SK-N-SH (cell line): ENCODE results near the gene ARID1A.

Experiments used
- CTCF ChIP-seq: fragments of 200-600 bp; sonication (generic); IDR thresholded peaks from 2 replicates; pipeline ENCODE4 v1.6.1; 2017; ENCODE audit warnings: antibody characterized with exemption, mild to moderate bottlenecking, moderate library complexity
- EP300 ChIP-seq, 2 experiments: IDR thresholded peaks; 2 replicates each; pipeline versions ENCODE4 v1.4.0 to v1.6.1; 2012; ENCODE audit warnings: borderline replicate concordance in 1 of 2, low read depth in 1 of 2, low read length in 1 of 2
- FOSL2 ChIP-seq: IDR thresholded peaks from 2 replicates; pipeline ENCODE4 v1.4.0; 2012; ENCODE audit warnings: low read depth, mild to moderate bottlenecking, moderate library complexity, borderline replicate concordance
- FOXM1 ChIP-seq: IDR thresholded peaks from 2 replicates; pipeline ENCODE4 v1.4.0; 2012; ENCODE audit warnings: low read depth, mild to moderate bottlenecking
- POLR2AphosphoS5 ChIP-seq: IDR thresholded peaks from 2 replicates; pipeline ENCODE4 v1.6.1; 2012; ENCODE audit warnings: low read depth, low read length
- RAD21 ChIP-seq: IDR thresholded peaks from 2 replicates; pipeline ENCODE4 v1.6.1; 2012; ENCODE audit warnings: mild to moderate bottlenecking, low read length
- YY1 ChIP-seq: IDR thresholded peaks from 2 replicates; pipeline ENCODE4 v1.4.0; 2012; ENCODE audit warnings: low read depth, mild to moderate bottlenecking

DNA sequence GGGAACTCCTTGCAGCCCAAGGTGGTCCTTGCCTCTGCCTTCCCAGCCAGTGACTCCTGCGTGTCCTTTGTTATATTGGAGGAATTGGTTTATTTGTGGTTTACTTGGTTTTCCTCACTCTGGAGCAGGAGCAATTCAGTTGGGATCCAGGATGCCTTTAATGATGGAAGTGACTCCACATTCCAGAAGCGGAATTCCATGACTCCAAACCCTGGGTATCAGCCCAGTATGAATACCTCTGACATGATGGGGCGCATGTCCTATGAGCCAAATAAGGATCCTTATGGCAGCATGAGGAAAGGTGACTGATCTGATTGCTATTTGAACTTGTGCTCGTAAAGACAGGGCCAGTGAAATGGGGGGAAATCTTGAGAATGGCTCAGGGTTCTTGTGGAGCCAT is 76.9 kb downstream of the ARID1A start:
- TF ChIP-seq CTCF = no peak
- TF ChIP-seq EP300 (IDR thresholded peaks at IDR 0.05; ENCODE audit: borderline replicate concordance in 1 of 2, low read depth in 1 of 2, low read length in 1 of 2) = peak in 1 of 2 experiments; percentile 80; a peak in 1 of 4 replicates
- no peak for TF ChIP-seq RAD21
- TF ChIP-seq FOXM1 = no peak
- TF ChIP-seq POLR2AphosphoS5 = peak; percentile 49; the same call in 1 of the 2 replicates
- TF ChIP-seq YY1 = no peak
- peak; percentile 89 for TF ChIP-seq FOSL2
